GM18502 (cell line): ENCODE data around the gene CUL1.

ENCODE experiments used
- ATAC-seq: cut with Tn5 transposase; IDR thresholded peaks from one replicate; pipeline ENCODE4 v1.9.1; 2021; ENCODE audit warnings: mild to moderate bottlenecking; ENCODE audit not compliant: unreplicated experiment, poor library complexity

The CUL1 gene

DNA sequence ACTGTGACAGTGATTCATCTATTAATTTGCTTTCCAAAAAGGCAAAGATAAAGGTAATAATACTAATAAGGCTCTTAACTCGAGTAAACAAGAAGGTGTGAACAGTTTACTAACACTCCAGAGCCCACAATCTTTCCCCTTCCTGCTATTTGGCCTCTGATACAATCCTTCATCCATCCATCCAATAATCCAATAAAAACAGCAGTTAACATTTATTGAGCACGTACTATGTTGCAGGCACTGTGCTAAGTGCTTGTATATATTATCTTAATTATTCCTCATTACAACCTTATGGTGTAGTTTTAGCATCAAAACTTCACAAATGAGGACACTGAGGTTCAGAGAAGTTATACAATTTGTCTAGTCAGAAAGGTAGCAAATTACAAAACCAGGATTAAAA lies 135.9 kb downstream of the CUL1 start:
- ATAC-seq = no peak

DNA sequence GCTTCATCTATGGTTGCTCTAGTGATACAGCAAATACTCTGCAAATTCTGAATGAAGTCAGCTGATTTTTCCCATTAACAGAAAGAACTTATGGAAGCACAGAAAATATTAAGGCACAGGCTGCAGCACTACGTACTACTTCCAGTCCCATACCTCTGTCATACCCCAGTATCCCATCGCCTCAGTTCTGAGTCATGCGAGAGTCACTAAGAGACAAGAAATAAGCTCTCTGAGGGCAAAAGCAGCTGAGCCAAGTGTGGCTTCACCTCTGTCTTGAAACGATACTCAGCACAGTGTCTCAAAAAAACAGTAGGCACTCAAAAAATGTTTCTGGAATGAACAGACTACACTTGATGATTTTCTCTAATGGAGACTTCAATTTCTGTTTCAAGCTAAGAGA lies 137.2 kb downstream of the CUL1 start:
- no peak for ATAC-seq

DNA sequence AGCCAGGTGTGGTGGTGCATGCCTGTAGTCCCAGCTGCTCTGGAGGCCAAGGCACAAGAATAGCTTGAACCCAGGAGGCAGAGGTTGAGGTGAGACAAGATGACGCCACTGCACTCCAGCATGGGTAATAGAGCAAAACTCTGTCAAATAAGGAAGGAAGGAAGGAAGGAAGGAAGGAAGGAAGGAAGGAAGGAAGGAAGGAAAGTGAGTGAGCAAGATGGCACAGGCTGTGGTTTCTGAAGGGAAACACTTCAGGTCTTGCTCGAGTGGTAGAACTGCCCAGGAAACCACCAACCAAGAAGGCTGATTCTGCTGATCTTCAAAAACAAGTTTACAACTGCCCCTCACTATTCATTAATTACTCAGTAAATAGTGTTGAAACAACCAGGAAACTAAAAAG lies 140.2 kb downstream of the CUL1 start:
- ATAC-seq = no peak

DNA sequence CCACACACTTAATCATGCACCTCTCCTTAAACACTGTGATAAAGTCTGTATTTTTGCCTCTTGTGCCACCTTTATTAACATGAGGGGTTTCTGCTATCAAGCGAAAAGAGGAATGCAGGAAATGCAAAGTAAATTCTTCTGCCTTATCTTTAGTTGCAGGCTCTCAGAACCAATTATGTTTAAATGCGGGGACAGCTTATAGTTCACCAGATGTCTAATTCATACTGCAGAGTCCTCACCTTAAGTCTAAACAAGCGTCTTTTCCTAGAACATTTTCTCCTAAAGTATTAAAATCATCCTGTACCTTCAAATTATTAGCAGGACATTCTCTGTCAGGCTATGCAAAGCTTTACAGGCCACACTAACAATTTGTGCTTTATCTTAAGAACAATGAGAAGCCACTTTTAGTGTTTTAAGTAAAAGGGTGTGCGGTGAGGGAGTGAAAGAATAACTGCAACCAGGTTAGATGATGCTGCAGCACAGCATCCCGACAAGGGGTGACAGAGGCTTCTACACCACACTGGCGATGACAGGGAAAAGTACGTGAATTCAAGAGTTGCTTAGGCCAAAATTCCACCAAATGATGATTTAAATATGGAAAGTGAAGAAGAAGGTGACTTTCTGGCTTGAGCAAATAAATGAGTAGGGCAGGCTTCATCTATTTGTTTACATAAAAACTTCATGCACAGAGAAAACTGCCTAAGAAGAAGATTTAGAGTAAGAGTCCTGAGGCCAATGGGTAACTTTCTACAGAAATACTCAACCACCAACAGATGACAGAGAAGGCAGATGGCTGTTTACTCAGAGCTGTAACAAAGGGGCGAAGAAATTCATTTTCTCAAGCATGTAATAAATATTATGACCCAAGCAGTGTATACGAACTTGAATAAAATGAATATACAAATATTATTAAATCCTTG lies 149.4 kb downstream of the CUL1 start:
- ATAC-seq = no peak

DNA sequence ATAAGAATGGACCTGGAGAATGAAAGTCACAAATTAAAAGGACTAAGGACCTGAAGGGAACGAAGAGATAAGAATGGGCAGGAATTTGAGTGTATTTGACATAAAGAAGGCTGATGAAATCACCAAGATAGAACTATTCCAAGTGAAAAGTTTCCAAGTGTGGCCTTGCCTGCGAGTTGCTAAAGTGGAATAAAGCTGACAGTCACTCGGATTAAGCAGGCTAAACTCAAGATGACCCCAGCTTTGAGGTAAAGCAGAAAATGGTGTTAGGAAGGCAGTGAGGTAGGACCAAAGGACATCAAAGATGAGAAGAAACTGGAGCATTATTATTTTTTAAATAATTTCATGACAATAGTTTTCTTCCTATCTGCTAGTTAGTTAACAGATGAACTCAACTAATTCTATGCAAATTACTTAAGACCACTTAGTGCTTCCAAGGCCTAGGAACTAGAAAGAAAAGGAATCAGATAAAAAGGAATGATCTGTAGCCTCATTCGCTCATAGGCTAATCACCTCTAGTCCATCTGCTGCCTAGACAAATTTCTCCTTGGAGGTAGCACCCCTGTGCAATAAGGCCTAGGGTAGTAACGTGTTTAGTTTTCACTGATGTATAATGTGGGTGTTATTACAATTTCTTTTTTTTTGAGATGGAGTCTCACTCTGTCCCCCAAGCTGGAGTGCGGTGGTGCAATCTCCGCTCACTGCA lies 150.8 kb downstream of the CUL1 start:
- no peak for ATAC-seq

DNA sequence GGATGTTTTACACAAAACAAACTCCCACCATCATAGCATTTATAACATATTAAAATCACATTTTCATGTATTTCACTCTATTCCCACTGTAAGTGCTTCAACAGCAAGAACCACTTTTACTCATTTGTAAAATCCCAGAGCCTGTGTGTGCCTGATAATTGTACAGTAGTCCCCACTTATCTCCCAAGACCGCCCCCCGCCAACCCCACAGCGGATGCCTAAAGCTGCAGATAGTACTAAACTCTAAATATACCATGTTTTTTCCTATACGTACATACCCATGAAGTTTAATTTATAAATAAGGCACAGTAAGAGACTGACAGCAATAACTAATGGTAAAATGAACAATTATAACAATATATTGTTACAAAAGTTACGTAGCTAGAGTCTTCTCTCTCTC lies 151.9 kb downstream of the CUL1 start:
- no peak for ATAC-seq
